PC-9 (cell line): ENCODE measurements around the gene MCMBP. TPM values are rescaled to one million over a fixed set of nuclear protein-coding genes. Genes with fewer than 3 reads are reported as not detected.

Source experiments
- BruUV-seq: library from RNA; stranded (reverse); fragments of 400-500 nt; replicated peaks from 2 replicates; lab custom pipeline; 2021; lab: Mats Ljungman, UMichigan
- CTCF ChIA-PET: fragments of 300-600 bp; sonication (Branson Sonifier 250); formaldehyde crosslinking; loops from one replicate; lab custom pipeline; 2022; ENCODE audit warnings: antibody characterized with exemption; lab: Charles Lee
- POLR2A ChIA-PET: fragments of 300-600 bp; sonication (Branson Sonifier 250); formaldehyde crosslinking; loops from one replicate; lab custom pipeline; 2022; ENCODE audit warnings: antibody characterized with exemption; ENCODE audit not compliant: unreplicated experiment; lab: Charles Lee
- DNase-seq, 2 experiments: peaks; one replicate each; pipeline versions ENCODE4 v3.0.0 to v3.0.0-alpha.2; 2015 to 2022; ENCODE audit warnings: mixed read lengths in 1 of 2
- H2AFZ ChIP-seq: fragments of 200-600 bp; sonication (generic); 2 replicates; pipeline ENCODE4 v1.8.1; 2017; ENCODE audit warnings: antibody characterized with exemption
- H3F3A ChIP-seq: fragments of 200-600 bp; sonication (generic); 2 replicates; pipeline ENCODE4 v1.8.1; 2017; ENCODE audit warnings: antibody characterized with exemption, mild to moderate bottlenecking, low read depth; ENCODE audit not compliant: insufficient read depth
- H3K27ac ChIP-seq: fragments of 200-600 bp; sonication (generic); 2 replicates; pipeline ENCODE4 v1.6.1; 2016; ENCODE audit warnings: mixed run types
- H3K27me3 ChIP-seq: fragments of 200-600 bp; sonication (generic); 2 replicates; pipeline ENCODE4 v1.6.1; 2016; ENCODE audit warnings: low read depth, mixed run types; ENCODE audit not compliant: insufficient read depth
- H3K36me3 ChIP-seq: fragments of 200-600 bp; sonication (generic); 2 replicates; pipeline ENCODE4 v1.6.1; 2016; ENCODE audit warnings: low read depth, mixed run types
- H3K4me1 ChIP-seq: fragments of 200-600 bp; sonication (generic); replicated peaks from 2 replicates; pipeline ENCODE4 v1.6.1; 2016; ENCODE audit warnings: mixed run types; ENCODE audit not compliant: insufficient read depth
- H3K4me2 ChIP-seq: fragments of 200-600 bp; sonication (generic); 2 replicates; pipeline ENCODE4 v1.6.1; 2017; ENCODE audit warnings: mixed run types
- H3K4me3 ChIP-seq: fragments of 200-600 bp; sonication (generic); 2 replicates; pipeline ENCODE4 v1.6.1; 2016; ENCODE audit warnings: mixed run types
- H3K79me2 ChIP-seq: fragments of 200-600 bp; sonication (generic); 2 replicates; pipeline ENCODE4 v1.6.1; 2017; ENCODE audit warnings: low read depth, mixed run types
- H3K9me2 ChIP-seq: fragments of 200-600 bp; sonication (generic); 2 replicates; pipeline ENCODE4 v1.8.1; 2017; ENCODE audit warnings: mild to moderate bottlenecking; ENCODE audit not compliant: insufficient read depth
- H3K9me3 ChIP-seq: fragments of 200-600 bp; sonication (generic); 2 replicates; pipeline ENCODE4 v1.8.1; 2016; ENCODE audit warnings: low read depth; ENCODE audit not compliant: insufficient read depth
- H4K20me1 ChIP-seq: fragments of 200-600 bp; sonication (generic); 2 replicates; pipeline ENCODE4 v1.8.1; 2017; ENCODE audit not compliant: insufficient read depth
- CTCF ChIP-seq: fragments of 200-600 bp; sonication (generic); conservative IDR thresholded peaks from 2 replicates; pipeline ENCODE4 v1.6.1; 2017; ENCODE audit warnings: mixed run types, antibody characterized with exemption, mild to moderate bottlenecking, moderate library complexity
- EZH2 ChIP-seq: fragments of 200-600 bp; sonication (generic); IDR thresholded peaks from 2 replicates; pipeline ENCODE4 v1.8.0; 2017; ENCODE audit warnings: antibody characterized with exemption, low read depth
- intact Hi-C: fragments of 100-400 bp; cut with micrococcal nuclease; formaldehyde crosslinking; loops from one replicate; pipeline ENCODE4 v1.10.0; 2022; ENCODE audit not compliant: unreplicated experiment
- total RNA-seq: library from RNA; stranded (reverse); gene quantifications from 2 replicates; pipeline ENCODE4 v1.2.3, GENCODE V29; 2021

Gene MCMBP
- total RNA-seq, 1 experiment from 2014 or later, result 36.7 TPM

DNA sequence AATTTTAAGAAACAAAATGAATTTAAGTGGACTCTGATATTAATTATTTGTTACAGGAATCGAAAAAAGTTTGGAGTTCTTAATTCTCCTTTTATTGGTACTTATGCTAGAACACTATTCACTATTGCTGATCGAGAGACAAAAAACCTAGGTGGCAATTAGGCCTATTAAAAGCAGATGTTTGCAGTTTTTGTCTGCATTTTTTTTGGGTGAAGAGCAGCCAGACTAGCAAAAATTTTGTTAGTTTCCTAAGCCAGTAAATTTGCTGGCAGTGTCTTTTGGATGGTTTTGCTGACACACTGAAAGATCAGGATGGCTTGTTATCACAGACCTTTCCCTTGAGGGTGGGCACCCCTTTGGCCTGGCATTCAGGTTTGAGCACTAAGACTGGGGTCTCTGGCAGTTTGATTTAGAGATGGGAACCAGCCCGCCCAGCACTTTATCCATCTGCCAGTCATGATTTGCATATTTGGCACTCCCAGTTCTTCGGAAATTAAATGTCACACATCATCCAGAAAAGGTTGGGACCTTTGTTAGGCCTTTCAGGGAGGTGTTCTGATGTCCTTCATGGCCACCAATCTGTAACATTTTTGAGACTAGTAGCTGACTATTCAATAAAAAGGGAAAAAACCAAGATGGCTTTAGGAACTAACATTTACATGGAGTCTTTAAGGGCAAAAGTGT, 89.5 kb downstream of the MCMBP start:
- no peak for DNase-seq
- Histone ChIP-seq H3F3A (no peaks in the 10 kb centered on the region), H3K4me2 (no peak overlapping the region), H3K27me3 (no peaks in the 10 kb centered on the region), H3K27ac (no peak overlapping the region), H3K9me3 (no peaks in the 10 kb centered on the region), H4K20me1 (no peaks in the 10 kb centered on the region), H3K4me1 (no peaks in the 10 kb centered on the region), H3K9me2 (no peaks in the 10 kb centered on the region), H2AFZ (no peak overlapping the region), H3K79me2 (no peaks in the 10 kb centered on the region), H3K36me3 (no peaks in the 10 kb centered on the region), H3K4me3 (no peak overlapping the region)
- intact Hi-C loops, result no loop called here
- POLR2A ChIA-PET, result no interaction called here
- CTCF ChIA-PET, result interaction anchor here (0.6 kb wide), 1 partner anchor 464 kb away, joined by 3 read pairs; no protein-coding TSS in a partner anchor
- TF ChIP-seq EZH2, result no peak
- TF ChIP-seq CTCF, result no peak
- BruUV-seq, result no TSS peak

DNA sequence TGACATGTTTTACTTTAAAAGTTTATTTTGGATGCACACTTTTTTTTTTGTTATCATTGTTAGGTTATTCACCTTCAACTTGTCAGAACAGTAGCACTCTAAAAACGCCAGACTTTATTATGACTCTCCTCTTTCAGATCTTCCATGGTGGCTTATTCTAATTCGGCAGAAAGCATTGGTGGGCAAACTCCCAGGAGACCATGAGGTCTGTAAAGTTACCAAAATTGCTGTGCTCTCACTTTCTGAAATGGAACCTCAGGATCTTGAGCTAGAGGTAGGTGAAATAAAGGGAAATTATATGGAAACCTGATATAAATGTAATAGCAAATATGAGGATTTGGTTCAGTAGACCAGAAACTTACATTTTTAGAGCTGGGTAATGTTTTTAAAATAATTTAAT, 91.1 kb downstream of the MCMBP start:
- Histone ChIP-seq H4K20me1 (no peaks in the 10 kb centered on the region), H3K9me2 (no peaks in the 10 kb centered on the region), H3K4me2 (no peak overlapping the region), H3K4me3 (no peak overlapping the region), H3K36me3 (no peaks in the 10 kb centered on the region), H3F3A (no peaks in the 10 kb centered on the region), H3K4me1 (no peaks in the 10 kb centered on the region), H3K79me2 (no peaks in the 10 kb centered on the region), H3K9me3 (no peaks in the 10 kb centered on the region), H2AFZ (no peak overlapping the region), H3K27me3 (no peaks in the 10 kb centered on the region), H3K27ac (no peak overlapping the region)
- POLR2A ChIA-PET, result no interaction called here
- intact Hi-C loops, result no loop called here
- BruUV-seq, result no TSS peak
- CTCF ChIA-PET, result no interaction called here
- no peak for DNase-seq
- TF ChIP-seq EZH2 (no peak), CTCF (no peak)

- Histone ChIP-seq H3K9me2 (no peaks in the 10 kb centered on the region), H3K79me2 (no peaks in the 10 kb centered on the region), H3K4me1 (no peaks in the 10 kb centered on the region), H3K4me2 (no peak overlapping the region), H3K27me3 (no peaks in the 10 kb centered on the region), H3K9me3 (no peaks in the 10 kb centered on the region), H3F3A (no peaks in the 10 kb centered on the region), H3K36me3 (no peaks in the 10 kb centered on the region), H3K4me3 (no peak overlapping the region), H3K27ac (no peak overlapping the region), H2AFZ (no peak overlapping the region), H4K20me1 (no peaks in the 10 kb centered on the region)
- no TSS peak for BruUV-seq
- no peak for DNase-seq
- POLR2A ChIA-PET, result no interaction called here
- CTCF ChIA-PET, result no interaction called here
- intact Hi-C loops, result no loop called here
- TF ChIP-seq EZH2 (no peak), CTCF (no peak)
These were observed 91.7 kb downstream of the MCMBP start for GRCh38 chr10:119780879-119781480.

Other genes starting within 250 kb of the MCMBP start
- 62.7 and 75.7 TPM in 2 replicates for gene BAG3, start 221.5 kb downstream of the MCMBP start, total RNA-seq
- gene INPP5F, start 146.8 kb downstream of the MCMBP start, total RNA-seq, result 11.4 and 12.4 TPM in 2 replicates
- gene SEC23IP, start 19.9 kb upstream of the MCMBP start, total RNA-seq, result 19.9 and 33.2 TPM in 2 replicates